SK-N-SH (cell line): Measurements from ENCODE around the gene CIC. TPM values are rescaled to one million over a fixed set of nuclear protein-coding genes. Genes with fewer than 3 reads are reported as not detected.
A peak's percentile ranks its signal among the peaks of the same experiment; 100 is the strongest.

Source experiments
- CTCF ChIA-PET: fragments of 300-600, 350-600 bp; formaldehyde crosslinking; extraction: SDS; loops from one replicate; lab custom pipeline; 2021; lab: Yijun Ruan, JAX
- POLR2A ChIA-PET: fragments of 350-600 bp; sonication (Branson Sonifier 250); formaldehyde crosslinking; extraction: SDS; loops from one replicate; lab custom pipeline; 2020; ENCODE audit warnings: antibody characterized with exemption, inconsistent platforms; lab: Yijun Ruan, JAX
- DNase-seq: peaks from one replicate; pipeline ENCODE4 v3.0.0; 2012
- H2AFZ ChIP-seq: fragments of 200-600 bp; sonication (generic); 2 replicates; pipeline ENCODE4 v1.8.1; 2016; ENCODE audit warnings: antibody characterized with exemption, mild to moderate bottlenecking, low read depth
- H3F3A ChIP-seq: fragments of 200-600 bp; sonication (generic); replicated peaks from 2 replicates; pipeline ENCODE3; 2016; ENCODE audit warnings: antibody characterized with exemption, mild to moderate bottlenecking; ENCODE audit not compliant: insufficient read depth
- H3K27ac ChIP-seq, 2 experiments: fragments of 200-500 bp in 1 of 2; fragments of 200-600 bp in 1 of 2; sonication (Bioruptor generic) in 1 of 2; sonication (generic), shearing (Covaris generic) in 1 of 2; 2 replicates each; pipeline versions ENCODE4 v1.5.1 to v1.6.1; 2014 to 2016; ENCODE audit warnings: low read depth in 2 of 2, inconsistent platforms in 1 of 2, low read length in 1 of 2, mild to moderate bottlenecking in 1 of 2, mixed read lengths in 1 of 2
- H3K27me3 ChIP-seq: fragments of 200-600 bp; sonication (generic), shearing (Covaris generic); 2 replicates; pipeline ENCODE4 v1.6.1; 2016; ENCODE audit warnings: mixed run types; ENCODE audit not compliant: insufficient read depth
- H3K36me3 ChIP-seq, 2 experiments: fragments of 200-500 bp in 1 of 2; fragments of 200-600 bp in 1 of 2; sonication (Bioruptor generic) in 1 of 2; sonication (generic) in 1 of 2; replicated peaks in 1 of 2; 2 replicates each; pipeline versions ENCODE3 to v1.5.1; 2014 to 2016; ENCODE audit warnings: low read length in 1 of 2, mild to moderate bottlenecking in 1 of 2; ENCODE audit not compliant: insufficient read depth in 2 of 2, control insufficient read depth in 1 of 2
- H3K4me1 ChIP-seq, 2 experiments: fragments of 200-500 bp in 1 of 2; fragments of 200-600 bp in 1 of 2; sonication (Bioruptor generic) in 1 of 2; sonication (generic), shearing (Covaris generic) in 1 of 2; 2 replicates each; pipeline versions ENCODE4 v1.5.1 to v1.6.1; 2014 to 2016; ENCODE audit warnings: low read depth in 1 of 2, low read length in 1 of 2, mixed run types in 1 of 2; ENCODE audit not compliant: insufficient read depth in 2 of 2, control insufficient read depth in 1 of 2
- H3K4me2 ChIP-seq: fragments of 200-600 bp; sonication (generic), shearing (Covaris generic); 2 replicates; pipeline ENCODE4 v1.6.1; 2017; ENCODE audit warnings: mixed run types
- H3K4me3 ChIP-seq, 2 experiments: fragments of 200-500 bp in 1 of 2; fragments of 200-600 bp in 1 of 2; sonication (Bioruptor generic) in 1 of 2; sonication (generic), shearing (Covaris generic) in 1 of 2; 2 replicates each; pipeline versions ENCODE4 v1.5.1 to v1.8.1; 2014 to 2016; ENCODE audit warnings: low read depth in 2 of 2, inconsistent platforms in 1 of 2, low read length in 1 of 2, mild to moderate bottlenecking in 1 of 2, mixed read lengths in 1 of 2, moderate library complexity in 1 of 2
- H3K79me2 ChIP-seq: fragments of 200-600 bp; sonication (generic); 2 replicates; pipeline ENCODE4 v1.8.1; 2017; ENCODE audit warnings: mild to moderate bottlenecking; ENCODE audit not compliant: insufficient read depth
- H3K9ac ChIP-seq: fragments of 200-600 bp; sonication (generic); 2 replicates; pipeline ENCODE4 v1.6.1; 2017; ENCODE audit warnings: mixed run types
- H3K9me2 ChIP-seq: fragments of 200-600 bp; sonication (generic); 2 replicates; pipeline ENCODE4 v1.6.1; 2017; ENCODE audit warnings: mixed run types
- H3K9me3 ChIP-seq: fragments of 200-600 bp; sonication (generic); 2 replicates; pipeline ENCODE4 v1.6.1; 2017; ENCODE audit warnings: mixed run types, mild to moderate bottlenecking, moderate library complexity
- H4K20me1 ChIP-seq: fragments of 200-600 bp; sonication (generic); 2 replicates; pipeline ENCODE4 v1.6.1; 2017; ENCODE audit warnings: mild to moderate bottlenecking, mixed run types; ENCODE audit not compliant: insufficient read depth
- CHD2 ChIP-seq: fragments of 150-350 bp; IDR thresholded peaks from 2 replicates; pipeline ENCODE4 v1.6.1; 2018; ENCODE audit warnings: low read length; ENCODE audit not compliant: partially characterized antibody
- ELF1 ChIP-seq: IDR thresholded peaks from 2 replicates; pipeline ENCODE4 v1.4.0; 2012
- EP300 ChIP-seq, 2 experiments: IDR thresholded peaks; 2 replicates each; pipeline versions ENCODE4 v1.4.0 to v1.6.1; 2012; ENCODE audit warnings: borderline replicate concordance in 1 of 2, low read depth in 1 of 2, low read length in 1 of 2
- GABPA ChIP-seq: IDR thresholded peaks from 2 replicates; pipeline ENCODE4 v1.4.0; 2012; ENCODE audit warnings: low read depth, mild to moderate bottlenecking
- GATA2 ChIP-seq: sonication (generic); formaldehyde crosslinking; IDR thresholded peaks from 2 replicates; pipeline ENCODE4 v1.5.0; 2020; ENCODE audit warnings: mild to moderate bottlenecking, missing genetic modification reagents
- RFX5 ChIP-seq: IDR thresholded peaks from 2 replicates; pipeline ENCODE4 v1.6.1; 2012; ENCODE audit warnings: mild to moderate bottlenecking, improper control_type of control experiment, low read length
- SMC3 ChIP-seq: IDR thresholded peaks from 2 replicates; pipeline ENCODE4 v1.6.1; 2012; ENCODE audit warnings: low read depth, low read length, improper control_type of control experiment
- TCF12 ChIP-seq: IDR thresholded peaks from 2 replicates; pipeline ENCODE4 v1.4.0; 2012
- TEAD4 ChIP-seq: IDR thresholded peaks from 2 replicates; pipeline ENCODE4 v1.4.0; 2012; ENCODE audit warnings: mild to moderate bottlenecking, borderline replicate concordance; ENCODE audit not compliant: insufficient read depth
- YY1 ChIP-seq: IDR thresholded peaks from 2 replicates; pipeline ENCODE4 v1.4.0; 2012; ENCODE audit warnings: low read depth, mild to moderate bottlenecking
- WGBS: methylation state at CpG from one replicate; pipeline ENCODE4 v1.1.6; 2017; ENCODE audit warnings: low lambda C conversion rate; 5-methylcytosine and 5-hydroxymethylcytosine counted together
- polyA plus RNA-seq, 3 experiments: library from polyadenylated mRNA; depleted of rRNA; stranded (reverse); fragments of >200 nt; gene quantifications; 2 replicates each; pipeline ENCODE4 v1.2.3, GENCODE V29; 2012
- TF ChIP-seq, protein P1 (sequence below): IDR thresholded peaks from 2 replicates; pipeline ENCODE4 v1.4.0; 2012; ENCODE audit warnings: low read depth, borderline replicate concordance
- TF ChIP-seq, protein P2 (sequence below): fragments of 150-350 bp; IDR thresholded peaks from 2 replicates; pipeline ENCODE4 v1.6.1; 2016; ENCODE audit warnings: mild to moderate bottlenecking, low read depth, low read length
- TF ChIP-seq, protein P3 (sequence below): IDR thresholded peaks from 2 replicates; pipeline ENCODE4 v1.6.1; 2012; ENCODE audit warnings: mild to moderate bottlenecking, low read depth, low read length, moderate library complexity
- TF ChIP-seq, protein P4 (sequence below): IDR thresholded peaks from 2 replicates; pipeline ENCODE4; 2012
- TF ChIP-seq, protein P5 (sequence below): IDR thresholded peaks from 2 replicates; pipeline ENCODE4 v1.4.0; 2012; ENCODE audit warnings: low read depth
- TF ChIP-seq, protein P6 (sequence below): IDR thresholded peaks from 2 replicates; pipeline ENCODE4 v1.4.0; 2012; ENCODE audit warnings: low read depth, borderline replicate concordance

Gene CIC
- polyA plus RNA-seq (2012; rRNA removed) = 8.6 and 16.9 TPM in 2 replicates
- polyA plus RNA-seq (2012; cell fraction: cytosol; rRNA removed) = 7.7 and 12.5 TPM in 2 replicates
- 67.2 and 121 TPM in 2 replicates for polyA plus RNA-seq (2012; cell fraction: nucleus; rRNA removed)

DNA sequence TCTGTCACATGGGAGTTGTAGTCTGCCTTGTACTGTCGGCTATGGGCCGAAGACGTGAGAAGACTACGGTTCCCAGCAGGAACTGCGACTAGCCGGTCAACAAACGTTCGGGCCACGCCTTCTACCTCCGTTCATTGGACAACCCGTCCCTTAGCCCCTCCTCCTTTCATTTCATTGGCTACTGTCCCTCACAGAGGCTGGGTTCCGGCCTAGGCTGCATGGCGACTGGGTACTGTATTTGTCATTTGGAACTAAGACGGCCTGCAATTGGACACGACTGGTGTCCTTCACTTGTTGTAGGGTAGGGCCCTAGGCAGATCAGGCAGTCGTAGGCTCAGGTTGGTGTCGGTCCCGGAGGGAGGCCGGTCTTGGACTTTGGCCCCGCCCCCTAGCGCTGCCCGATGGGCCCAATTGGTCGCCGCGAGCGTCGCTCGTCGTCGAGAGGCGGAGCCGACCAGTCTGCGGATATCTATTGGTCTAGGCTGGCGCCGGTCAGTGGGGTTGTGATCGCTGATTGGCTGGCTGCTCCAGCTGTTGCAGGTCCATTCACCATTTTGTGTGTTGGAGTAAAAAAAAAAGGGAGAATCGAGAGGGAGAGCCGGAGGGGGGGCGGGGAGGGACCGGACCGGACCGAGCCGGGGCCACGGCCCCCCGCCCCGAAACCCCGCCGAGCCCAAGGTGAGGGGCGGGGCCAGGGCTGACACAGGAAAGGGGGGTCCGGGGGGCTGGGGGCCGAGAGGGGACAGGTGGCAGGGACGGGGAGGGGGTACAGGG, at the start of gene CIC:
Gene CIC, plus strand, starts transcription at position 549 of the 774 bp plus-strand sequence. CDS start 2,532 bp downstream, outside the sequence.
- no peaks in the 10 kb centered on the region for H3K27me3 ChIP-seq
- peaks cover 8% of the 10 kb centered on the region for H3F3A ChIP-seq
- TF ChIP-seq, protein P1, sequence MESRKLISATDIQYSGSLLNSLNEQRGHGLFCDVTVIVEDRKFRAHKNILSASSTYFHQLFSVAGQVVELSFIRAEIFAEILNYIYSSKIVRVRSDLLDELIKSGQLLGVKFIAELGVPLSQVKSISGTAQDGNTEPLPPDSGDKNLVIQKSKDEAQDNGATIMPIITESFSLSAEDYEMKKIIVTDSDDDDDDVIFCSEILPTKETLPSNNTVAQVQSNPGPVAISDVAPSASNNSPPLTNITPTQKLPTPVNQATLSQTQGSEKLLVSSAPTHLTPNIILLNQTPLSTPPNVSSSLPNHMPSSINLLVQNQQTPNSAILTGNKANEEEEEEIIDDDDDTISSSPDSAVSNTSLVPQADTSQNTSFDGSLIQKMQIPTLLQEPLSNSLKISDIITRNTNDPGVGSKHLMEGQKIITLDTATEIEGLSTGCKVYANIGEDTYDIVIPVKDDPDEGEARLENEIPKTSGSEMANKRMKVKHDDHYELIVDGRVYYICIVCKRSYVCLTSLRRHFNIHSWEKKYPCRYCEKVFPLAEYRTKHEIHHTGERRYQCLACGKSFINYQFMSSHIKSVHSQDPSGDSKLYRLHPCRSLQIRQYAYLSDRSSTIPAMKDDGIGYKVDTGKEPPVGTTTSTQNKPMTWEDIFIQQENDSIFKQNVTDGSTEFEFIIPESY = no peak
- TF ChIP-seq YY1 (peak; percentile 84), EP300 (IDR thresholded peaks at IDR 0.05; ENCODE audit: borderline replicate concordance in 1 of 2, low read depth in 1 of 2, low read length in 1 of 2) (no peak), GABPA (peak; percentile 87), TEAD4 (no peak), ELF1 (peak; percentile 67), GATA2 (CRISPR knock-in tag) (no peak), CHD2 (peak; percentile 97), RFX5 (peak; percentile 68; the same call in 1 of the 2 replicates), TCF12 (no peak), SMC3 (no peak)
- TF ChIP-seq, protein P2, sequence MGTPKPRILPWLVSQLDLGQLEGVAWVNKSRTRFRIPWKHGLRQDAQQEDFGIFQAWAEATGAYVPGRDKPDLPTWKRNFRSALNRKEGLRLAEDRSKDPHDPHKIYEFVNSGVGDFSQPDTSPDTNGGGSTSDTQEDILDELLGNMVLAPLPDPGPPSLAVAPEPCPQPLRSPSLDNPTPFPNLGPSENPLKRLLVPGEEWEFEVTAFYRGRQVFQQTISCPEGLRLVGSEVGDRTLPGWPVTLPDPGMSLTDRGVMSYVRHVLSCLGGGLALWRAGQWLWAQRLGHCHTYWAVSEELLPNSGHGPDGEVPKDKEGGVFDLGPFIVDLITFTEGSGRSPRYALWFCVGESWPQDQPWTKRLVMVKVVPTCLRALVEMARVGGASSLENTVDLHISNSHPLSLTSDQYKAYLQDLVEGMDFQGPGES = peak; percentile 94
- TF ChIP-seq, protein P3, sequence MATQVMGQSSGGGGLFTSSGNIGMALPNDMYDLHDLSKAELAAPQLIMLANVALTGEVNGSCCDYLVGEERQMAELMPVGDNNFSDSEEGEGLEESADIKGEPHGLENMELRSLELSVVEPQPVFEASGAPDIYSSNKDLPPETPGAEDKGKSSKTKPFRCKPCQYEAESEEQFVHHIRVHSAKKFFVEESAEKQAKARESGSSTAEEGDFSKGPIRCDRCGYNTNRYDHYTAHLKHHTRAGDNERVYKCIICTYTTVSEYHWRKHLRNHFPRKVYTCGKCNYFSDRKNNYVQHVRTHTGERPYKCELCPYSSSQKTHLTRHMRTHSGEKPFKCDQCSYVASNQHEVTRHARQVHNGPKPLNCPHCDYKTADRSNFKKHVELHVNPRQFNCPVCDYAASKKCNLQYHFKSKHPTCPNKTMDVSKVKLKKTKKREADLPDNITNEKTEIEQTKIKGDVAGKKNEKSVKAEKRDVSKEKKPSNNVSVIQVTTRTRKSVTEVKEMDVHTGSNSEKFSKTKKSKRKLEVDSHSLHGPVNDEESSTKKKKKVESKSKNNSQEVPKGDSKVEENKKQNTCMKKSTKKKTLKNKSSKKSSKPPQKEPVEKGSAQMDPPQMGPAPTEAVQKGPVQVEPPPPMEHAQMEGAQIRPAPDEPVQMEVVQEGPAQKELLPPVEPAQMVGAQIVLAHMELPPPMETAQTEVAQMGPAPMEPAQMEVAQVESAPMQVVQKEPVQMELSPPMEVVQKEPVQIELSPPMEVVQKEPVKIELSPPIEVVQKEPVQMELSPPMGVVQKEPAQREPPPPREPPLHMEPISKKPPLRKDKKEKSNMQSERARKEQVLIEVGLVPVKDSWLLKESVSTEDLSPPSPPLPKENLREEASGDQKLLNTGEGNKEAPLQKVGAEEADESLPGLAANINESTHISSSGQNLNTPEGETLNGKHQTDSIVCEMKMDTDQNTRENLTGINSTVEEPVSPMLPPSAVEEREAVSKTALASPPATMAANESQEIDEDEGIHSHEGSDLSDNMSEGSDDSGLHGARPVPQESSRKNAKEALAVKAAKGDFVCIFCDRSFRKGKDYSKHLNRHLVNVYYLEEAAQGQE = no peak
- TF ChIP-seq, protein P4, sequence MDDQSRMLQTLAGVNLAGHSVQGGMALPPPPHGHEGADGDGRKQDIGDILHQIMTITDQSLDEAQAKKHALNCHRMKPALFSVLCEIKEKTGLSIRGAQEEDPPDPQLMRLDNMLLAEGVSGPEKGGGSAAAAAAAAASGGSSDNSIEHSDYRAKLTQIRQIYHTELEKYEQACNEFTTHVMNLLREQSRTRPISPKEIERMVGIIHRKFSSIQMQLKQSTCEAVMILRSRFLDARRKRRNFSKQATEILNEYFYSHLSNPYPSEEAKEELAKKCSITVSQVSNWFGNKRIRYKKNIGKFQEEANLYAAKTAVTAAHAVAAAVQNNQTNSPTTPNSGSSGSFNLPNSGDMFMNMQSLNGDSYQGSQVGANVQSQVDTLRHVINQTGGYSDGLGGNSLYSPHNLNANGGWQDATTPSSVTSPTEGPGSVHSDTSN = peak; percentile 100
- TF ChIP-seq, protein P5, sequence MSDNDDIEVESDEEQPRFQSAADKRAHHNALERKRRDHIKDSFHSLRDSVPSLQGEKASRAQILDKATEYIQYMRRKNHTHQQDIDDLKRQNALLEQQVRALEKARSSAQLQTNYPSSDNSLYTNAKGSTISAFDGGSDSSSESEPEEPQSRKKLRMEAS = no peak
- TF ChIP-seq, protein P6, sequence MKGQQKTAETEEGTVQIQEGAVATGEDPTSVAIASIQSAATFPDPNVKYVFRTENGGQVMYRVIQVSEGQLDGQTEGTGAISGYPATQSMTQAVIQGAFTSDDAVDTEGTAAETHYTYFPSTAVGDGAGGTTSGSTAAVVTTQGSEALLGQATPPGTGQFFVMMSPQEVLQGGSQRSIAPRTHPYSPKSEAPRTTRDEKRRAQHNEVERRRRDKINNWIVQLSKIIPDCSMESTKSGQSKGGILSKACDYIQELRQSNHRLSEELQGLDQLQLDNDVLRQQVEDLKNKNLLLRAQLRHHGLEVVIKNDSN = no peak
- no peaks in the 10 kb centered on the region for H3K9me3 ChIP-seq
- peak within 1 kb of the TSS; percentile 74 to 88 for H3K4me3 ChIP-seq
- H3K9me2 ChIP-seq = no peaks in the 10 kb centered on the region
- peak within 1 kb of the TSS; percentile 98 to 99 for H3K27ac ChIP-seq
- WGBS = under 1% methylated on average over 40 of the region's 52 CpGs
- peaks cover 0 to 22% of the 10 kb centered on the region in 2 experiments for H3K36me3 ChIP-seq
- ChIA-PET POLR2A (interaction anchor here (1.4 to 2.3 kb wide), 2 partner anchors 10 to 13 kb away, joined by 6 to 8 read pairs; partner anchors contain the start of gene ERF), CTCF (interaction anchor here (1.1 to 2.2 kb wide), 3 partner anchors 10 to 28 kb away, joined by 3 to 24 read pairs (median 6); no protein-coding TSS in a partner anchor)
- peaks cover 45% of the 10 kb centered on the region for H3K79me2 ChIP-seq
- 0 out of 2 replicates have a peak within 1 kb of the TSS, but pooled peaks have one; percentile 80 for H2AFZ ChIP-seq
- peak within 1 kb of the TSS; percentile 99 for H3K9ac ChIP-seq
- H3K4me1 ChIP-seq = peaks cover 13 to 29% of the 10 kb centered on the region in 2 experiments; a peak in 3 of 4 replicates
- peak; percentile 94 for DNase-seq
- H3K4me2 ChIP-seq = peak within 1 kb of the TSS; percentile 90
- H4K20me1 ChIP-seq = no peaks in the 10 kb centered on the region
